Measurements from ENCODE around the gene CMYA5.
"Not testable (repeated sequence)": the region's sequence is repeated elsewhere in the genome, so short reads cannot be mapped to it uniquely, and the experiment has no call there.

CMYA5 gene

GRCh38 chr5:79692596-79692995 is 3.0 kb downstream of the CMYA5 start:
- peaks cover 0 to 9% of the 10 kb centered on the region in 2 donors for H3K4me1 Mint-ChIP-seq
- H3K4me3 Mint-ChIP-seq, result no peak overlapping the region
- H3K27ac Mint-ChIP-seq, result no peak overlapping the region
- peaks cover 21 to 33% of the 10 kb centered on the region in 2 donors for H3K36me3 Mint-ChIP-seq
- peaks cover 4 to 5% of the 10 kb centered on the region in 2 donors for H3K9me3 Mint-ChIP-seq
- DNase-seq (no peak), ATAC-seq (replicated peaks) (no peak)
- H3K27me3 Mint-ChIP-seq, result no peaks in the 10 kb centered on the region

- Mint-ChIP-seq H3K36me3 (peaks cover 13 to 25% of the 10 kb centered on the region in 2 donors), H3K4me3 (no peak overlapping the region), H3K4me1 (peaks cover 0 to 9% of the 10 kb centered on the region in 2 donors), H3K9me3 (peaks cover 0 to 4% of the 10 kb centered on the region in 2 donors), H3K27me3 (no peaks in the 10 kb centered on the region), H3K27ac (no peak overlapping the region)
- ATAC-seq (replicated peaks) (no peak), DNase-seq (no peak)
These were observed 4.5 kb downstream of the CMYA5 start for GRCh38 chr5:79694183-79694582.

- Mint-ChIP-seq H3K27ac (no peak overlapping the region), H3K4me1 (peaks cover 0 to 9% of the 10 kb centered on the region in 2 donors), H3K9me3 (peaks cover 0 to 4% of the 10 kb centered on the region in 2 donors), H3K4me3 (no peak overlapping the region), H3K27me3 (no peaks in the 10 kb centered on the region), H3K36me3 (peaks cover 11 to 22% of the 10 kb centered on the region in 2 donors)
- no peak for ATAC-seq (replicated peaks)
- DNase-seq, result no peak
These were observed 5.0 kb downstream of the CMYA5 start for GRCh38 chr5:79694652-79695051.

DNA sequence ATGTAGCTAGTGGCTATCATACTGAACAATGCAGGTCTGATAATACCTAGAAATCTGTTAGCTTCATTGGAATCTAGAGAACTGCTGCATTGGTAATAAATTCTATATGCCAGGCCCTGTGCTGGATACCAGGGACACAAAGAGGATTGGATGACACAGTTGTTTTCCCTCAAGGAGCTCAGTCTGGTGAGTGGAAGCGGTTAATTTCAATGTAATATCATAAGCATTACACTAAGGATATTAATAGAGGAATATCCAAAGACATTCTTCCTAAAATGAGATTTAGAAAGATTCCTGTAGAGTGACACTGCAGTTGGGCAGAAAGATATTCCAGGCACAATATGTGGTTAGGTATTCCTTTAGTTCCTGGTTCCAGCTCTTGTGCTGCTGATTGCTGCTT is 5.9 kb downstream of the CMYA5 start:
- H3K36me3 Mint-ChIP-seq, result peaks cover 7 to 18% of the 10 kb centered on the region in 2 donors
- no peak overlapping the region for H3K27ac Mint-ChIP-seq
- H3K9me3 Mint-ChIP-seq, result peaks cover 0 to 4% of the 10 kb centered on the region in 2 donors
- peaks cover 0 to 9% of the 10 kb centered on the region in 2 donors for H3K4me1 Mint-ChIP-seq
- DNase-seq, result no peak
- H3K4me3 Mint-ChIP-seq, result no peak overlapping the region
- no peaks in the 10 kb centered on the region for H3K27me3 Mint-ChIP-seq
- no peak for ATAC-seq (replicated peaks)

DNA sequence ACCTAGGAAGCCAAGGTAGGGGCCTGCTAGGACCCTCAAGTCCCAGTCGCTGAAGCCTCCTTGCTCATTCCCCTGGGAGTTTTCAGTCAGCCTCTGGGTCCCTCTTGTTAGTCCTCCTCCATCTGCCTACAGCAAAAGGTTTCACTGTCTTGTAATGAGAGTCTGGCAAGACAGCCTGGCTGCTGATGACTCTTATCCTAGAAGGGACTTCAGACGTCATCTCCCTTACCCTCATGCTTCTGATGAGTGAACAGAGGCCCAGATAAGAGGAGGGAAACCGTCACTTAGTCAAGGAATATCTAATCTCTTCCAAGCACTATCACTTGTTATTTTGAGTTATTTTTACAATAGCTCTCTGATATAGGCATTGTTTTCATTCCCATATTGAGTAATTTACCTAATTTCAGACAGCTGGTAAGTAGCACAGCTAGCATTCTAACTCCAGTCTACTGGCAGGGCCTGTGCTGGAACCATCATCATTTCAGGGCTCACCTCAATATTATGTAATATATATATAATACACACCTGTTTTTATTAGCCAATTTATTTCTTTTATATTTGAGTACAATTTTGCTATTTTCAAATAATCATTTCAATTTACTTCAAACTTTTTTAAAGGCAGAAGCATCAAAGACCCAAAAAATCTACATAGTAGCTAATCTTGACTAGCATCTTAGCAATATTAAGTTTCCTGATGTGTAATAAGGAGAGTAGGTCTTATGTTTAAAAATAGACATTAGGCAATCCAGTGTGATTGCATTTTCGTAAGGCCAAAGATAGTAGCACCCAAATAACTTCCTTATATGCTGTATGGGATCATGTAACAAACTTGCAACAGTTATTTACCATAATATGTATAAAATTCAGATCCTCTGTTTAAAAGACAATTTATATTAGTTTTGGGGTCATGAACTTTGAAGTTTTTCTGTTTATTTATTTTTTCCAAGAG is 7.9 kb downstream of the CMYA5 start:
- Mint-ChIP-seq H3K4me1 (no peaks in the 10 kb centered on the region), H3K4me3 (no peak overlapping the region), H3K27ac (no peak overlapping the region), H3K9me3 (no peaks in the 10 kb centered on the region), H3K36me3 (peaks cover 2 to 5% of the 10 kb centered on the region in 2 donors), H3K27me3 (no peaks in the 10 kb centered on the region)
- no peak for DNase-seq
- ATAC-seq (replicated peaks), result no peak

DNA sequence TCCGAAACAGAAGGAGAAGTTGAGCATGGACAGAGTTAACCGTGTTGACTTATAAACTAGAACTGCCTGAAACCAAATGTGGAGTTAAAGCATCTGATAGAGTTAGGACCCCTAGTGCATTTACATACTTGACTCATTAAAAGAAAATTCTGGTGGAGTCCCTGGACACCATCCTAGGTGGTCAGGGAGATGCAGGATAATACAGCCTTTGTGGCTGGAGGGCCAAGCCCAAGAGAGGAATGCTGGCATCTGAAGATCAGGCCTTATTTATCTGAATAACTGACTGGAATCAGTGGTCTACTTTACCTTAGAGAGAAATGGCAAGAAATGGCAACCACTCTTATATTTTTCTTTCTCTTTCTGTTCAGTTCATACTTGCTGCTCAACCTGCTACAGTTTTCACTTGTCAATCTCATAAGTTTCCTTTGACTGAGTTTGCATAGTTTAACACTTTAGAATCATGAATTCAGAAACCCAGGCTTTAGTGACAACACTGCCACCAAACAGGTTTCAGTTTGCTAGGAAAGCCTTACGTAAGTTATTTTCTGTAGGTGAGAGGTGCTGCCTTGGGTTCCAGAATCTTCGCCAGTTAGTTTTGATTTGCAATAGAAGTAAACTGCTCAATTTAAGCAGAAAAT is 10.2 kb downstream of the CMYA5 start:
- no peak for ATAC-seq (replicated peaks)
- H3K36me3 Mint-ChIP-seq, result peaks cover 2 to 5% of the 10 kb centered on the region in 2 donors
- H3K27me3 Mint-ChIP-seq, result no peaks in the 10 kb centered on the region
- no peak overlapping the region for H3K27ac Mint-ChIP-seq
- DNase-seq, result no peak
- no peaks in the 10 kb centered on the region for H3K9me3 Mint-ChIP-seq
- H3K4me3 Mint-ChIP-seq, result no peak overlapping the region
- no peaks in the 10 kb centered on the region for H3K4me1 Mint-ChIP-seq

DNA sequence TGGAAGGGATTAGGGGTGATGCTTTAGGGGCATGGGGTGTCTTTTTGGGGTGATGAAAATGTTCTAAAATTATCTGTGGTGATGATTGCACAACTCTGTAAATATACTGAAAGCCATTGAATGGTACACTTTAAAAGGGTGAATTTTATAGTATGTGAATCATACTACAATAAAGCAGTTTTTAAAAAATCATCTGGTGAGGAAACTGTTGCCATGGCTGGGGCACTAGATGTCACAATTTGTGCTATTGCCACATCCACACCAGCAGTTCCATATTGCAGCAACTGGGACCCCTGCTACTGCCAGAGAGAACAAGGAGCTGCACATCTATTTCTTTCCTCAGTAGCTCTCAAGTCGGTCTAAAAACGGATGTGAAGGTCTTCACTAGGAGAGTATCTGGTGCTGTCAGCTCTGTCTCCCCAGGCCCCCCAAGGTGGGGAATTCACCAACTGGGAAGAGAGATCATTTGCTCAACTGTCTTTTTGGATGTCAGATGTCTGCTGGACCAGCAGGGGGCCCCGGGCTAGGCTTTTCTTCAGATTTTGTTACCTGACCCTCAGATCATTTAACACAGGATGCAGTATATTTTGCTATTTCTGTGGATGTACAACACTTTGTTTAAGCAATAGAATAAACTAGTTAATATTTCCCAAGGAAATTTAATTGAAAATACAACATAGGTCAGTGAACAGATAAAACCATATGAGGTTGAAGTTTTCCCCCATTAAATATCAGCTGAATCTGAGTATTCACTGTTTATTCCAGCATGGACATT is 13.2 kb downstream of the CMYA5 start:
- Mint-ChIP-seq H3K27ac (no peak overlapping the region), H3K4me3 (no peak overlapping the region), H3K9me3 (peaks cover 0 to 4% of the 10 kb centered on the region in 2 donors), H3K4me1 (no peaks in the 10 kb centered on the region), H3K36me3 (peaks cover 2 to 11% of the 10 kb centered on the region in 2 donors), H3K27me3 (no peaks in the 10 kb centered on the region)
- DNase-seq (no peak), ATAC-seq (replicated peaks) (no peak)

- Mint-ChIP-seq H3K9me3 (peaks cover 0 to 4% of the 10 kb centered on the region in 2 donors), H3K4me3 (no peak overlapping the region), H3K36me3 (peaks cover 1 to 10% of the 10 kb centered on the region in 2 donors), H3K4me1 (no peaks in the 10 kb centered on the region), H3K27ac (no peak overlapping the region), H3K27me3 (no peaks in the 10 kb centered on the region)
- no peak for DNase-seq
- no peak for ATAC-seq (replicated peaks)
These were observed 13.7 kb downstream of the CMYA5 start for GRCh38 chr5:79703381-79703645.

- H3K4me3 Mint-ChIP-seq, result no peak overlapping the region
- H3K27me3 Mint-ChIP-seq, result no peaks in the 10 kb centered on the region
- no peaks in the 10 kb centered on the region for H3K4me1 Mint-ChIP-seq
- DNase-seq, result no peak
- ATAC-seq (replicated peaks), result no peak
- peaks cover 0 to 7% of the 10 kb centered on the region in 2 donors for H3K36me3 Mint-ChIP-seq
- H3K27ac Mint-ChIP-seq, result no peak overlapping the region
- H3K9me3 Mint-ChIP-seq, result peaks cover 0 to 4% of the 10 kb centered on the region in 2 donors
These were observed 14.9 kb downstream of the CMYA5 start for GRCh38 chr5:79704553-79704952.

- Mint-ChIP-seq H3K4me3 (no peak overlapping the region), H3K9me3 (peaks cover 0 to 4% of the 10 kb centered on the region in 2 donors), H3K4me1 (no peaks in the 10 kb centered on the region), H3K27me3 (no peaks in the 10 kb centered on the region), H3K36me3 (peaks cover 0 to 7% of the 10 kb centered on the region in 2 donors), H3K27ac (no peak overlapping the region)
- ATAC-seq (replicated peaks) (no peak), DNase-seq (no peak)
These were observed 16.0 kb downstream of the CMYA5 start for GRCh38 chr5:79705632-79706031.

GRCh38 chr5:79706317-79706716 is 16.7 kb downstream of the CMYA5 start:
- not testable (repeated sequence) for DNase-seq; H3K4me3 Mint-ChIP-seq; ATAC-seq (replicated peaks); H3K9me3 Mint-ChIP-seq; H3K27me3 Mint-ChIP-seq; H3K36me3 Mint-ChIP-seq; H3K4me1 Mint-ChIP-seq; H3K27ac Mint-ChIP-seq

- ATAC-seq (replicated peaks) (no peak), DNase-seq (no peak)
- no peak overlapping the region for H3K4me3 Mint-ChIP-seq
- H3K4me1 Mint-ChIP-seq, result no peaks in the 10 kb centered on the region
- no peak overlapping the region for H3K27ac Mint-ChIP-seq
- no peaks in the 10 kb centered on the region for H3K27me3 Mint-ChIP-seq
- H3K36me3 Mint-ChIP-seq, result peaks cover 0 to 7% of the 10 kb centered on the region in 2 donors
- peaks cover 0 to 4% of the 10 kb centered on the region in 2 donors for H3K9me3 Mint-ChIP-seq
These were observed 17.9 kb downstream of the CMYA5 start for GRCh38 chr5:79707535-79707934.

GRCh38 chr5:79712741-79713140 is 23.1 kb downstream of the CMYA5 start:
- no peaks in the 10 kb centered on the region for H3K4me1 Mint-ChIP-seq
- H3K27ac Mint-ChIP-seq, result no peak overlapping the region
- H3K27me3 Mint-ChIP-seq, result peaks cover 0 to 7% of the 10 kb centered on the region in 2 donors
- H3K36me3 Mint-ChIP-seq, result no peaks in the 10 kb centered on the region
- ATAC-seq (replicated peaks) (no peak), DNase-seq (no peak)
- no peak overlapping the region for H3K4me3 Mint-ChIP-seq
- no peaks in the 10 kb centered on the region for H3K9me3 Mint-ChIP-seq

- H3K36me3 Mint-ChIP-seq, result no peaks in the 10 kb centered on the region
- H3K27me3 Mint-ChIP-seq, result peaks cover 0 to 7% of the 10 kb centered on the region in 2 donors
- no peaks in the 10 kb centered on the region for H3K9me3 Mint-ChIP-seq
- no peak for ATAC-seq (replicated peaks)
- H3K27ac Mint-ChIP-seq, result no peak overlapping the region
- H3K4me3 Mint-ChIP-seq, result no peak overlapping the region
- DNase-seq, result no peak
- H3K4me1 Mint-ChIP-seq, result no peaks in the 10 kb centered on the region
These were observed 24.1 kb downstream of the CMYA5 start for GRCh38 chr5:79713727-79714126.
